Measurements from ENCODE around the gene SYTL5.

Gene SYTL5

GRCh38 chrX:38028300-38028699, 21.9 kb downstream of the SYTL5 start:
- no peak for DNase-seq

GRCh38 chrX:38036466-38036865, 30.1 kb downstream of the SYTL5 start:
- DNase-seq: no peak

GRCh38 chrX:38038501-38038900, 32.1 kb downstream of the SYTL5 start:
- DNase-seq: no peak

- no peak for DNase-seq
Measured at GRCh38 chrX:38041237-38041636, 34.9 kb downstream of the SYTL5 start.

GRCh38 chrX:38044701-38045100, 38.3 kb downstream of the SYTL5 start:
- DNase-seq: no peak

DNA sequence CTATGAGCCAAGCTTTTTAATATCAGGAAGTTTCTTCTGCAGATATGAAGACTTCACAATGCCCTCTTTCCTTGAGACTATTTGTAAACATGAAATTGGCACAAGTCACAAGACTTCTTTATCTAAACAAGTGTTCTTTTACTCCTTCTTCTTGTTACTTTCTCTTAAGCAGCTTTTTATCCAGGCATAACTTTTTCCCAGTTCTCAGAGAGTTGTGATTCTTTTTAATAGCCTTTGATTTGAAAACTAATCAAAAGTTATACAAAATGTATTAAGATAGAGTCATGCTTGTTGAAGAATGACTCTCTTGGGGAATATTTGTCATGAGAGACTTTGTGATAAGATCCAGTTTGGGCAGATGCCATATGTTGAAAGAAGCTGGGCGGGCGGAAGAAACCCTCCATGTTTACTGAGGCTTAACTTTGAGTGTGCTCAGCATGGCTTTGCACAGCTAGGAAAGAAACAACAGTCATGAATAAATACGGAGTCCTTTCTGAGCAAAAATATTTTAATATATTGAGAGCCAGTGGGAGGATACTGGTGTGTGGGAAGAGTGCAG, 39.3 kb downstream of the SYTL5 start:
- DNase-seq: no peak

DNA sequence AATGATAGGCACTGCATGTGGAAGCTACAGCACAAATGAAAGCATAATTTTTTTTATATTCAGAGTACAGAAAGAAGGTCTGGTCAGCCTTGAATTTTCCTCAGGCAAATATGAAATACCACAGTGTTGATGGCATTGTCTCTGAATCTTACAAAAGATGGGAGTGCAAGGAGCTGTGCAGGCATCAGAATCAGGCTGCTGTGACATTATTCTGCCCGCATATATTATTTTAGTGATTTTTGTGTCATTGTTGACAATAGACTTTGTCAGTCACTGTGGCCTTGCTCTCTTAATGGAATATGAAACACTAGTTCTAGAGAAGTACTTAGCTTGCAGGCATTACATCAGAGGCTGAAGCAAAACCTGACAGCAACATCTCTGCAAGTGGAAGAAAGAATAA, 42.5 kb downstream of the SYTL5 start:
- DNase-seq: no peak

GRCh38 chrX:38050806-38051205, 44.5 kb downstream of the SYTL5 start:
- no peak for DNase-seq

GRCh38 chrX:38052096-38052495, 45.7 kb downstream of the SYTL5 start:
- DNase-seq: no peak

GRCh38 chrX:38055170-38055847, 49.0 kb downstream of the SYTL5 start:
- DNase-seq: no peak

DNA sequence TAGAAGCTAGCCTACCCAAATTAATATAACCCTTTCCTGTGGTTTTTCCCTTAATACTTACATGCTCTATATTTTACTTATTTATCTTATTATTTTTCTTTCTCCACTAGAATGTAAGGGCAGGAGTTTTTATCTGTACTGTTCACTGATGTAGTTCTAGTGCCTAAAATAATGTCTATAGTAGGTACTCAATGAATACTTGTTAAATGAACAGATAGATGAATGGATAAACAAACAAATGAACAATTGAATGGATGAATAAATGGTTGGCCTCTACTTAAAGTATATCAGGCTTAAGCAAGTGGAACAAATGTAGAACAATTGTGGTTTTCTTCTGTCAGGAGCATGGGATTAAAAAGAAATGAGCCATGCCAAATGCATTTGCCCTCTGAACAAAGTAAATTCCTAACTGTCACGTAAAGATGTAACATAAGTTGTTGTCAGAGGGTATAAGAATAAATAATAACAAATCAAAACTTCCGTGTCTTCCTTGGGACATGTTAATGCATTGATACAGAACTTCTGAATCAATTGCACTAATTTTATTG, 54.1 kb downstream of the SYTL5 start:
- DNase-seq: no peak

GRCh38 chrX:38061335-38061734, 55.0 kb downstream of the SYTL5 start:
- DNase-seq: no peak

DNA sequence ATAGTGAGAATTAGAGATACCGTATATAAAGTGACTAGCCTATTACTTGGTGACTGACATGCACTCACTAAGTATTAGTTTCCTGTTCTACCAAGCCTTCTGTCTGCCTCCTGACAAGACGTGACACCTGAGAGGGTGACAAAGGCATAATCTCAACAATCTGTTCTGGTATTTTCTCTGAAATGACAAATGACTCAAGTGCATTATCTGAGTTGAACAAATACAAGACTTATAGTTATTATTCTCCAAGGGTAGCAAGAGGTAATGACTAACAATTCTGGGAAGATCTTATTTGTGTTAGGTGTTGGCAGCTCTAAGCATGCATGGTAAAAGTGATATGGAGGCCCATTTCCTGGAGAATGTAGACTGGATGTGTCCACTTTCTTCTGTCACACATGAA, 60.6 kb downstream of the SYTL5 start:
- no peak for DNase-seq

GRCh38 chrX:38069273-38069672, 62.9 kb downstream of the SYTL5 start:
- no peak for DNase-seq

GRCh38 chrX:38069991-38070390, 63.6 kb downstream of the SYTL5 start:
- no peak for DNase-seq

DNA sequence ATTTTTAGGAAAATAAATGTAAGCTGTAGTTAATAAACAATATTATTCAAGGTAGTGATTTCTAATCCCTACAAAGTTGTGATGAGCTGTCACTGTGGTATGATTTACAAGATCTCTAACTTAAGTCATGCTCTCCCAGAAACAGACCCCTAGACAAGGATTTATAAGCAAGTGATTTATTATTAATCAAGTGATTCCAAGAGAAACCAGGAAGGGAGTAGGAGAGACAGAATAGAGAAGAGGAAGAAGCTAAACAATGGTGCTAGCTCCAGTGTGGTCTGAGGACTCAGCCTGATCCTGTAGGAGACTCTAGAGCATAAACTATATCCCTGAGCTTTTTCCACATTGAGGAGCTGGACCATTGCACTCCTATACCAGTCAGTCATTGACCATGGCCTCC, 73.1 kb downstream of the SYTL5 start:
- DNase-seq: no peak

DNA sequence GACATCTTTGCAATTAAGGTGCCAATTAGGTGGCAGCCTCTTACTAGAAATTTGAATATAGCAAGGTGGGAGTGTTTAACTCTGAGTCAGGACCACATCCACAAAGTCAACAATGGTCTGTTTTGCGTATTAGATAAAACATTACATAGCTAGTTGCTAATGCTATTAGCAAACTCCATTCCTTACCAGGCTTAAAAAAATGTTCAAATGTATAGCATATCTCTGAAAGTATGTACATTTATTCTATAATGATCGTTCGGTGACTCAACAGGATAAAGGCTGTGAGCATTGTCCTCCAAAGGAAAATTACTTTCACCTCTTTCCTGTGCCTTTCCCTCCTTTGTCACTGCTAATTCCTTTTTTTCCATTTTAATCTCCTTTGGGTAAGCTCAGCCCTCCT, 74.5 kb downstream of the SYTL5 start:
- DNase-seq: no peak

GRCh38 chrX:38081909-38082308, 75.6 kb downstream of the SYTL5 start:
- DNase-seq: no peak

- no peak for DNase-seq
Measured at GRCh38 chrX:38082309-38082708, 76.0 kb downstream of the SYTL5 start.

- DNase-seq: no peak
Measured at GRCh38 chrX:38085813-38086212, 79.5 kb downstream of the SYTL5 start.

DNA sequence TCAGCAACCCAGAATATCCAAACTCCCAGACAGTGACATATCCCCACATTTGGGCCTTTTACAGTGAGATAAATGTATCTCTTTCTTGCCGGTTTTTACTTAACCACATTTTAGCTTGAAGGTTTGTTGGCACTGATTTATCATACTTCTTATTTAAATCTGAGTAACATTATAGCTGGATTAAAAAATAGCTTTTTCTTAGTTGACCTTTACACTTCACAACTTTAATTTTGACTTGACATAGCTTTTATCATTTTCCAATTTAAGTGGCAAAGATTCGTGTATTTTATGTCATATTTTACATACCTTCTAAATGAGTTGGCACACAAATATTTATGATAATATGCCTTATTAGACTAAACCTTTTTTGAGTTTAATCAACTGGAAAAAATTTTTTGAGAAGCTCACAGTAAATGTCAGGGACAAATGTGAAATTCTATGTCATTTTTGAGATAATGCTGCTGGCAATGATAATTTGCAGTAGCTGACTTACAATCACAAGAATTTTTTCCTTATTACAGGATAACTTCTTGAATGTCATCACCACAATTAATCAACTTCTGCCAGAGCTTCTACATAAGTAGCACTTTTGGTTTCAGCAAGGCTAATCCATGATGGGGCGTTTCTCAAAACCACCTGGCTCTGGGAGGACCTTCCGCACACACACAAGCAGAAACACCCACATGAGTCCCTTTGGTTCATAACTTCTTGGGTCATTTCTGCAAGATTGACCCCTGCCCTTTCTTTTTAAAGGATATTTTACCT, 80.3 kb downstream of the SYTL5 start:
- DNase-seq: no peak

DNA sequence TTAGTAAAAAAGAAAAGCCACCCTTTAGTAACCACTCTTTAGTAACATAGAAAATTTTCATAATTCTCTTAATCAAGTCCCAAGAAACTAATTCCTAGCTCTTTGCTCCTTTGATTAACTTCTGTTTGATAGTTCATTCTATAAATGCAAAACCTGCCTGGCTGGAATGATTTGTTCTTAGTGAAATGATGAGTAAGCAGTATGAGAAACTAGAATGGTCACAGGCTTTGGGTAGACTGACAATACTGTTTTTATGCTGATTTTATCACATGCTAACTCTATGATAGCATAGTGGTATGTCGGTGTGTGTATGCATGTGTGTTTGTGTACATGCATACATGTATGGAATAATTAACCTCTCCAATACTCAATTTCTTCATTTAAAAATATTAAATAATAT, 81.2 kb downstream of the SYTL5 start:
- DNase-seq: no peak

GRCh38 chrX:38089173-38089982, 83.0 kb downstream of the SYTL5 start:
- no peak for DNase-seq
